Neutrophil (primary cell): Measurements from ENCODE around the gene LARP1.

Experiments used
- H3K27ac ChIP-seq: fragments of 200-600 bp; sonication (generic); 2 replicates; pipeline ENCODE4 v1.5.1; 2016; ENCODE audit warnings: mild to moderate bottlenecking, moderate library complexity
- H3K27me3 ChIP-seq: fragments of 200-600 bp; sonication (generic); 2 replicates; pipeline ENCODE4 v1.6.0; 2016; ENCODE audit warnings: mild to moderate bottlenecking
- H3K36me3 ChIP-seq: fragments of 200-600 bp; sonication (generic); 2 replicates; pipeline ENCODE4 v1.5.1; 2017
- H3K4me1 ChIP-seq, 2 experiments: fragments of 200-600 bp in 1 of 2; sonication (generic) in 1 of 2; 1 replicate in 1 of 2; 2 replicates in 1 of 2; pipeline versions ENCODE4 v1.5.1 to v1.6.1; 2013 to 2016; ENCODE audit warnings: low read depth in 1 of 2, low read length in 1 of 2, mild to moderate bottlenecking in 1 of 2, moderate library complexity in 1 of 2; ENCODE audit not compliant: control insufficient read depth in 1 of 2, insufficient read depth in 1 of 2
- H3K4me3 ChIP-seq, 2 experiments: fragments of 200-600 bp in 1 of 2; sonication (generic) in 1 of 2; 1 replicate in 1 of 2; 2 replicates in 1 of 2; pipeline ENCODE4 v1.5.1; 2013 to 2016; ENCODE audit warnings: low read depth in 1 of 2, low read length in 1 of 2, mild to moderate bottlenecking in 1 of 2, moderate library complexity in 1 of 2
- H3K9me3 ChIP-seq: fragments of 200-600 bp; sonication (generic); 2 replicates; pipeline ENCODE4 v1.5.1; 2016
- TF ChIP-seq, protein P1 (sequence below): fragments of 200-600 bp; sonication (generic); IDR thresholded peaks from 2 replicates; pipeline ENCODE4 v1.5.1; 2016; ENCODE audit warnings: antibody characterized with exemption

The LARP1 gene

DNA sequence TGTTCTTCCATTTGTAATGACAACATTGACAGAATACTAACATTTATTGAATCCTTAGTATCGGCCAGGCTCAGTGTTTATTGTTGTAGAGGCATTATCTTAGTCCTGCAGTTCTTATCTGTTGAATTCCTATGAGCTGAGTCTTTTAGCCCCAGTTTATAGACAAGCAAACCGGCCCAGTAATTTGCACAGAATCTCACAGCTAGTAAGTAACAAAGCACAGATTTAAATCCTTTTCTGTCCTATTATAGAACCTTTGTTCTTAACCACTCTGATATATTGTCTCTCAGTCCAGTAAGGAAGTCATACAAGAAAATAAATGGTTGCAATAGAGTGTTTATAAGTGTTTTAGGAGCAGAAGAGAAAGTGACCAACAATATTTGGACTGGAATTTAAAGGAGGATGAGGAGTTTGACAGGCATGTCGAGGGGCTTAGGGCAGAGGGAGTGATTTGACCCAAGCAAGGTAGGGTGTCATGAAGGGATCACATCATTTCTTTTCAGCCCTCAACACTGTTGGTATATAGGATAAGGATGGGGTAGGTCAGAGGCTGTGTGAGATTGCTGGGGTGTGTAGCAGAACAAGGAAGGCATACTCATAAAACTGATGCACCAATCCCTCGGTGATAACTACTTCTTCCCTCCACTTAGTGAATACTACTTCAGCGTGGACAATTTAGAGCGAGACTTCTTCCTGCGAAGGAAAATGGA is 39.5 kb downstream of the LARP1 start:
- Histone ChIP-seq H3K36me3 (peaks cover 80% of the 10 kb centered on the region), H3K27me3 (no peaks in the 10 kb centered on the region), H3K27ac (no peak overlapping the region), H3K4me3 (no peak overlapping the region), H3K4me1 (peaks cover 0 to 10% of the 10 kb centered on the region in 2 experiments), H3K9me3 (no peaks in the 10 kb centered on the region)
- TF ChIP-seq, protein P1, sequence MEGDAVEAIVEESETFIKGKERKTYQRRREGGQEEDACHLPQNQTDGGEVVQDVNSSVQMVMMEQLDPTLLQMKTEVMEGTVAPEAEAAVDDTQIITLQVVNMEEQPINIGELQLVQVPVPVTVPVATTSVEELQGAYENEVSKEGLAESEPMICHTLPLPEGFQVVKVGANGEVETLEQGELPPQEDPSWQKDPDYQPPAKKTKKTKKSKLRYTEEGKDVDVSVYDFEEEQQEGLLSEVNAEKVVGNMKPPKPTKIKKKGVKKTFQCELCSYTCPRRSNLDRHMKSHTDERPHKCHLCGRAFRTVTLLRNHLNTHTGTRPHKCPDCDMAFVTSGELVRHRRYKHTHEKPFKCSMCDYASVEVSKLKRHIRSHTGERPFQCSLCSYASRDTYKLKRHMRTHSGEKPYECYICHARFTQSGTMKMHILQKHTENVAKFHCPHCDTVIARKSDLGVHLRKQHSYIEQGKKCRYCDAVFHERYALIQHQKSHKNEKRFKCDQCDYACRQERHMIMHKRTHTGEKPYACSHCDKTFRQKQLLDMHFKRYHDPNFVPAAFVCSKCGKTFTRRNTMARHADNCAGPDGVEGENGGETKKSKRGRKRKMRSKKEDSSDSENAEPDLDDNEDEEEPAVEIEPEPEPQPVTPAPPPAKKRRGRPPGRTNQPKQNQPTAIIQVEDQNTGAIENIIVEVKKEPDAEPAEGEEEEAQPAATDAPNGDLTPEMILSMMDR, result no peak

DNA sequence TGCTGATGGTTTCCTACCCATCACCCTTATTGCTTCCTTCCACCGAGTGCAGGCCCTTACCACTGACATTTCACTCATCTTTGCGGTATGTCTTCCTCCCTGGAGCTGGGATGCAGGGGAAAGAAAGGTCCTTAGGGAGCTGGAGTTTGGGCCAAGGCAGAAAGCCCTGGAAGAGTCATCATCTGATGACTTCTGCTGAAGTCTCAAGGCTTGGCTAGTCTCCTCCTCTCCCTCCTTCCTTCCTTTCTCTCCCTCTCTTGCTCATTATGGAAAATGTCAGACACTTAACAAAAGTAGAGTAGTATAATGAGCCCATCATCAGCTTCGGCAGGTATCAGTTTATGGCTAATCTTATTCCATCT is 40.0 kb downstream of the LARP1 start:
- Histone ChIP-seq H3K27ac (no peak overlapping the region), H3K4me3 (no peak overlapping the region), H3K9me3 (no peaks in the 10 kb centered on the region), H3K27me3 (no peaks in the 10 kb centered on the region), H3K4me1 (peaks cover 0 to 10% of the 10 kb centered on the region in 2 experiments), H3K36me3 (peaks cover 82% of the 10 kb centered on the region)
- TF ChIP-seq, protein P1, result no peak

DNA sequence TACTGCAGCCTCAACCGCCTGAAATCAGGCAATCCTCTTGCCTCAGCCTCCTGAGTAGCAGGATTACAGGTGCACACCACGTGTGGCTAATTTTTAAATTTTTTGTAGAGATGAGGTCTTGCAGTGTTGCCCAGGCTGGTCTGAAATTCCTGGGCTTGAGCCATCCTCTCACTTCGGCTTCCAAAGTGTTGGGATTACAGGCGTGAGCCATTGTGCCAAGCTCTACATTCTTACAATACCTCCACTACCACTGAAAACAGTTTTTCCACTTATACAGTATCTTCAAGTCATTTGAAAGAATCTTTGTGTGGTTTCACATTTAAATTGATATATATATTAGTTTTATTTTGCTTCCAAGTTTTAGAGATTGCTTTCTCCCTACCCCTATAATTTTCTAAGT is 42.6 kb downstream of the LARP1 start:
- peaks cover 0 to 4% of the 10 kb centered on the region in 2 experiments for H3K4me1 ChIP-seq
- peaks cover 86% of the 10 kb centered on the region for H3K36me3 ChIP-seq
- no peak overlapping the region for H3K4me3 ChIP-seq
- H3K27ac ChIP-seq, result no peak overlapping the region
- no peaks in the 10 kb centered on the region for H3K27me3 ChIP-seq
- TF ChIP-seq, protein P1, result no peak
- no peaks in the 10 kb centered on the region for H3K9me3 ChIP-seq

DNA sequence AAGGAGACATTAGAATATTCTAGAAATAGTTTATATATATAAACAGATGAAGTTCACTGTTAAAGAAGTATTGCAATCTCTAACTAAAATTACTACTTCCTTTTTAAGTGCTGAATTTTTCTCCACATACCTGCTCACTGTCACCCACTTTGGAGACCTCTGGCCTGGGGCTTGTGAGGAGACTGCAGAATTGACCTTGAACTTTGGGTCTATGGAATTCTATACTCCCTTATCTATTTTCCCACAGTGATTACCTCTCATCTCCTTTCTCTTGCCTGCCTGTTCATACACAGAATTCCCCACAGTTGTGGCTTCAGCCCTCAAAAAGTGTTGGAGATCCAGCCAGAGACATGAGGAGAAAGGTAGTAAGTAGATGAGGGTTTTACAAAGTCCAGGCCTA is 45.4 kb downstream of the LARP1 start:
- Histone ChIP-seq H3K4me1 (no peaks in the 10 kb centered on the region), H3K9me3 (no peaks in the 10 kb centered on the region), H3K4me3 (no peak overlapping the region), H3K36me3 (peaks cover 88% of the 10 kb centered on the region), H3K27ac (no peak overlapping the region), H3K27me3 (no peaks in the 10 kb centered on the region)
- TF ChIP-seq, protein P1, result no peak

DNA sequence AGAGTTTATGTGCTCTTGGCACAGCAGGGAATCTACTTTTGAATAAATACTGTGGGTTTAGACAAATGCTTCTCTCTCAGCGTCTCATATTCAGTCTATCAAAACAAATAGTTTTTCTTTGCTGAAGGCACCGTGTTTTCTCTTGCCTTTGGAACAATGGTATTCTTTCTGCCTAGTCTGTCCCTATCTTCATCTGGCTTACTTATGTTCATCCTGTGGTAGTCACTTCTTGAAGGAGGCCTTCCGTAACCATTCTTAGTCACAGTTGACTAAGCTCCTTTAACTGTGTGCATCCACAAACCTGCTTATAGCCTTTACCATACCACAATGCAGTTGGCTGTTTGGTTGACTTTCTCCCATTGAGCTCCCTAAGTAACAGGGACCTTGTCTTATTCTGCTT is 45.9 kb downstream of the LARP1 start:
- Histone ChIP-seq H3K4me1 (no peaks in the 10 kb centered on the region), H3K4me3 (no peak overlapping the region), H3K36me3 (peaks cover 93% of the 10 kb centered on the region), H3K27ac (no peak overlapping the region), H3K27me3 (no peaks in the 10 kb centered on the region), H3K9me3 (no peaks in the 10 kb centered on the region)
- TF ChIP-seq, protein P1, result no peak
